IMR-90 (cell line): Measurements from ENCODE around the gene DHRS4. TPM values are rescaled to one million over a fixed set of nuclear protein-coding genes. Genes with fewer than 3 reads are reported as not detected.

Source experiments
- ATAC-seq: fragments of 200-7000 bp; cut with Tn5 transposase; 2 replicates; pipeline ENCODE4 v1.9.1; 2020; ENCODE audit warnings: low read depth, mild to moderate bottlenecking, moderate library complexity
- BruUV-seq: library from RNA; stranded (reverse); fragments of 400-500 nt; replicated peaks from 2 replicates; lab custom pipeline; 2021; lab: Mats Ljungman, UMichigan
- CTCF ChIA-PET: fragments of 300-600 bp; formaldehyde crosslinking; extraction: SDS; loops from one replicate; lab custom pipeline; 2021; ENCODE audit warnings: antibody characterized with exemption; lab: Yijun Ruan, JAX
- POLR2A ChIA-PET: fragments of 300-600 bp; sonication (Branson Sonifier 250); formaldehyde crosslinking; loops from one replicate; lab custom pipeline; 2022; ENCODE audit warnings: antibody characterized with exemption; ENCODE audit not compliant: unreplicated experiment; lab: Charles Lee
- DNase-seq: peaks from one replicate; pipeline ENCODE4 v3.0.0; 2013
- H2AFZ ChIP-seq: replicated peaks from 2 replicates; pipeline ENCODE3; 2013; ENCODE audit warnings: low read length, mild to moderate bottlenecking; ENCODE audit not compliant: poor library complexity
- H2AK5ac ChIP-seq: 2 replicates; pipeline ENCODE4 v1.6.1; 2013; ENCODE audit warnings: low read depth, low read length, inconsistent platforms
- H2AK9ac ChIP-seq: replicated peaks from 2 replicates; pipeline ENCODE3; 2013; ENCODE audit warnings: mild to moderate bottlenecking, low read depth, low read length, moderate library complexity; ENCODE audit not compliant: poor library complexity
- H2BK120ac ChIP-seq: 2 replicates; pipeline ENCODE4 v1.6.1; 2013; ENCODE audit warnings: low read depth, low read length, inconsistent platforms
- H2BK15ac ChIP-seq: 3 replicates; pipeline ENCODE4 v1.6.1; 2013; ENCODE audit warnings: low read depth, low read length, inconsistent platforms
- H2BK20ac ChIP-seq: 2 replicates; pipeline ENCODE4 v1.6.1; 2013; ENCODE audit warnings: low read depth, mild to moderate bottlenecking, inconsistent platforms, low read length, moderate library complexity
- H2BK5ac ChIP-seq: 2 replicates; pipeline ENCODE4 v1.6.1; 2013; ENCODE audit warnings: mild to moderate bottlenecking, low read depth, low read length, inconsistent platforms; ENCODE audit not compliant: poor library complexity, severe bottlenecking
- H3K14ac ChIP-seq: replicated peaks from 2 replicates; pipeline ENCODE4 v1.6.1; 2013; ENCODE audit warnings: low read depth, low read length, inconsistent platforms
- H3K18ac ChIP-seq: 2 replicates; pipeline ENCODE4 v1.6.1; 2013; ENCODE audit warnings: low read depth, low read length, control low read depth
- H3K23ac ChIP-seq: 2 replicates; pipeline ENCODE4 v1.6.1; 2013; ENCODE audit warnings: low read depth, low read length, inconsistent platforms
- H3K27ac ChIP-seq: 2 replicates; pipeline ENCODE4 v1.5.1; 2013; ENCODE audit warnings: mild to moderate bottlenecking, control low read depth, low read length; ENCODE audit not compliant: insufficient read depth
- H3K27me3 ChIP-seq: 2 replicates; pipeline ENCODE4 v1.6.1; 2013; ENCODE audit warnings: low read length; ENCODE audit not compliant: control insufficient read depth, insufficient read depth
- H3K36me3 ChIP-seq: 2 replicates; pipeline ENCODE4 v1.6.1; 2013; ENCODE audit warnings: low read length, mixed read lengths; ENCODE audit not compliant: control insufficient read depth, insufficient read depth
- H3K4ac ChIP-seq: 2 replicates; pipeline ENCODE4 v1.6.1; 2013; ENCODE audit warnings: low read depth, low read length, inconsistent platforms
- H3K4me1 ChIP-seq: 2 replicates; pipeline ENCODE4 v1.6.1; 2013; ENCODE audit warnings: low read length, mixed read lengths; ENCODE audit not compliant: control insufficient read depth, insufficient read depth
- H3K4me2 ChIP-seq: 2 replicates; pipeline ENCODE4 v1.6.1; 2013; ENCODE audit warnings: low read depth, mild to moderate bottlenecking, control low read depth, low read length, moderate library complexity
- H3K4me3 ChIP-seq: 2 replicates; pipeline ENCODE4 v1.5.1; 2013; ENCODE audit warnings: low read depth, mild to moderate bottlenecking, control low read depth, low read length, moderate library complexity; ENCODE audit not compliant: insufficient read depth
- H3K56ac ChIP-seq: 2 replicates; pipeline ENCODE4 v1.6.1; 2013; ENCODE audit warnings: low read length, inconsistent platforms; ENCODE audit not compliant: insufficient read depth; ENCODE audit errors: extremely low read depth
- H3K79me1 ChIP-seq, 2 experiments: 2 replicates each; pipeline ENCODE4 v1.6.1; 2013; ENCODE audit warnings: low read length in 2 of 2, inconsistent platforms in 1 of 2, low read depth in 1 of 2
- H3K9ac ChIP-seq: 2 replicates; pipeline ENCODE4 v1.6.1; 2013; ENCODE audit warnings: low read depth, low read length, control low read depth
- H3K9me1 ChIP-seq: 2 replicates; pipeline ENCODE4 v1.6.1; 2013; ENCODE audit warnings: low read length, inconsistent platforms; ENCODE audit not compliant: insufficient read depth
- H3K9me3 ChIP-seq: 2 replicates; pipeline ENCODE4 v1.6.1; 2013; ENCODE audit warnings: low read length; ENCODE audit not compliant: control insufficient read depth, insufficient read depth
- H4K20me1 ChIP-seq: 2 replicates; pipeline ENCODE4 v1.6.1; 2013; ENCODE audit warnings: low read length, inconsistent platforms; ENCODE audit not compliant: insufficient read depth
- H4K5ac ChIP-seq: 2 replicates; pipeline ENCODE4 v1.6.1; 2013; ENCODE audit warnings: mild to moderate bottlenecking, low read depth, low read length, control low read depth
- H4K8ac ChIP-seq, 2 experiments: 2 replicates each; pipeline ENCODE4 v1.6.1; 2013; ENCODE audit warnings: low read depth in 2 of 2, low read length in 2 of 2, control low read depth in 1 of 2, inconsistent platforms in 1 of 2
- H4K91ac ChIP-seq: 2 replicates; pipeline ENCODE4 v1.6.1; 2013; ENCODE audit warnings: low read depth, low read length, inconsistent platforms; ENCODE audit not compliant: insufficient read depth
- CEBPB ChIP-seq: IDR thresholded peaks from 2 replicates; pipeline ENCODE4 v1.6.1; 2012; ENCODE audit warnings: low read depth, low read length, improper control_type of control experiment
- CHD1 ChIP-seq: IDR thresholded peaks from 2 replicates; pipeline ENCODE4 v1.6.1; 2012; ENCODE audit warnings: low read depth, low read length, improper control_type of control experiment
- CTCF ChIP-seq: conservative IDR thresholded peaks from 2 replicates; pipeline ENCODE4 v1.5.1; 2012; ENCODE audit warnings: mild to moderate bottlenecking, low read depth, low read length, improper control_type of control experiment
- ELK1 ChIP-seq: fragments of 150-350 bp; IDR thresholded peaks from 2 replicates; pipeline ENCODE4 v1.6.1; 2016; ENCODE audit warnings: low read depth, mild to moderate bottlenecking, low read length, moderate library complexity, borderline replicate concordance
- FOS ChIP-seq: fragments of 150-350 bp; IDR thresholded peaks from 2 replicates; pipeline ENCODE4 v1.6.1; 2016; ENCODE audit warnings: low read depth, low read length
- MAFK ChIP-seq: IDR thresholded peaks from 2 replicates; pipeline ENCODE4 v1.6.1; 2012; ENCODE audit warnings: low read depth, low read length, improper control_type of control experiment
- MAZ ChIP-seq: IDR thresholded peaks from 2 replicates; pipeline ENCODE4 v1.6.1; 2012; ENCODE audit warnings: low read depth, mild to moderate bottlenecking, low read length, improper control_type of control experiment, moderate library complexity, borderline replicate concordance
- MXI1 ChIP-seq: IDR thresholded peaks from 2 replicates; pipeline ENCODE4 v1.6.1; 2012; ENCODE audit warnings: low read depth, mild to moderate bottlenecking, low read length, moderate library complexity, borderline replicate concordance
- NFE2L2 ChIP-seq: fragments of 150-350 bp; IDR thresholded peaks from 2 replicates; pipeline ENCODE4 v1.6.1; 2016; ENCODE audit warnings: low read depth, mild to moderate bottlenecking, low read length
- POLR2A ChIP-seq: IDR thresholded peaks from 2 replicates; pipeline ENCODE4 v1.6.1; 2012; ENCODE audit warnings: mild to moderate bottlenecking, low read depth, low read length
- RAD21 ChIP-seq: IDR thresholded peaks from 2 replicates; pipeline ENCODE4 v1.6.1; 2012; ENCODE audit warnings: low read length, improper control_type of control experiment
- RCOR1 ChIP-seq: IDR thresholded peaks from 2 replicates; pipeline ENCODE4 v1.6.1; 2012; ENCODE audit warnings: mild to moderate bottlenecking, low read length, improper control_type of control experiment; ENCODE audit not compliant: insufficient replicate concordance
- RFX5 ChIP-seq: IDR thresholded peaks from 2 replicates; pipeline ENCODE4 v1.8.0; 2012; ENCODE audit warnings: low read depth, mild to moderate bottlenecking, low read length, moderate library complexity
- SMC3 ChIP-seq: fragments of 150-350 bp; IDR thresholded peaks from 2 replicates; pipeline ENCODE4 v1.6.1; 2016; ENCODE audit warnings: low read depth, mild to moderate bottlenecking, antibody characterized with exemption, low read length, moderate library complexity
- USF2 ChIP-seq: fragments of 150-350 bp; IDR thresholded peaks from 2 replicates; pipeline ENCODE4 v1.6.1; 2017; ENCODE audit warnings: mild to moderate bottlenecking, antibody characterized with exemption, low read length, low read depth
- WGBS, 2 experiments: methylation state at CpG; one replicate each; pipeline versions ENCODE4 v1.1.5 to v1.1.7; 2013; ENCODE audit warnings: missing lambda C conversion rate in 2 of 2; ENCODE audit not compliant: insufficient read length in 1 of 2; ENCODE audit errors: extremely low coverage in 2 of 2; 5-methylcytosine and 5-hydroxymethylcytosine counted together
- dilution Hi-C: fragments of 300-500 bp; cut with HindIII; formaldehyde crosslinking; loops from one replicate; pipeline ENCODE4 v1.14.3; 2018; ENCODE audit warnings: low sequenced_read_pairs; ENCODE audit not compliant: unreplicated experiment
- in situ Hi-C: fragments of 300-500 bp; cut with MboI; formaldehyde crosslinking; loops from 3 replicates; pipeline ENCODE4 v1.14.3; 2019; ENCODE audit warnings: low sequenced_read_pairs, inconsistent platforms, mixed read lengths
- intact Hi-C: fragments of 100-400 bp; cut with micrococcal nuclease; formaldehyde crosslinking; loops from 2 replicates; pipeline ENCODE4 v1.10.0; 2022
- polyA plus RNA-seq, 3 experiments: library from polyadenylated mRNA; depleted of rRNA; stranded (reverse); fragments of >200 nt; gene quantifications; 2 replicates each; pipeline ENCODE4 v1.2.3, GENCODE V29; 2012; ENCODE audit warnings: low replicate concordance in 1 of 3
- total RNA-seq: library from RNA; depleted of rRNA; stranded (reverse); fragments of >200 nt; gene quantifications from 2 replicates; pipeline ENCODE4 v1.2.3, GENCODE V29; 2012

The DHRS4 gene
- total and polyA plus RNA-seq, 2 of the 4 experiments (the other 2 are of a cell fraction) = 43.2 to 51.8 TPM

GRCh38 chr14:23916004-23916403 lies 37.6 kb upstream of the DHRS4 start:
- Histone ChIP-seq H2AK9ac (no peak overlapping the region), H3K9me3 (no peaks in the 10 kb centered on the region), H4K91ac (no peak overlapping the region), H4K8ac (no peak overlapping the region), H4K20me1 (no peaks in the 10 kb centered on the region), H3K9me1 (no peaks in the 10 kb centered on the region), H3K14ac (no peak overlapping the region), H3K4me2 (no peak overlapping the region), H3K4me3 (no peak overlapping the region), H3K4me1 (no peaks in the 10 kb centered on the region), H3K56ac (no peak overlapping the region), H2BK15ac (no peak overlapping the region), H3K23ac (no peak overlapping the region), H3K4ac (no peak overlapping the region), H2BK120ac (no peak overlapping the region), H2AFZ (no peak overlapping the region), H3K36me3 (no peaks in the 10 kb centered on the region), H3K9ac (no peak overlapping the region), H3K27me3 (peaks cover 3% of the 10 kb centered on the region), H2BK20ac (no peak overlapping the region), H3K27ac (no peak overlapping the region), H2AK5ac (no peak overlapping the region), H2BK5ac (no peak overlapping the region), H3K18ac (no peak overlapping the region), H3K79me1 (no peaks in the 10 kb centered on the region), H4K5ac (no peak overlapping the region)
- POLR2A ChIA-PET = no interaction called here
- DNase-seq = no peak
- in situ Hi-C loops = no loop called here
- CTCF ChIA-PET = no interaction called here
- BruUV-seq = no TSS peak
- dilution Hi-C loops = no loop called here
- intact Hi-C loops = no loop called here
- TF ChIP-seq MAZ = no peak
- TF ChIP-seq CEBPB = no peak
- TF ChIP-seq CTCF = no peak
- TF ChIP-seq POLR2A = no peak
- TF ChIP-seq USF2 = no peak
- TF ChIP-seq RFX5 = no peak
- no peak for TF ChIP-seq NFE2L2
- no peak for TF ChIP-seq SMC3
- TF ChIP-seq FOS = no peak
- no peak for TF ChIP-seq ELK1
- no peak for TF ChIP-seq CHD1
- no peak for TF ChIP-seq RCOR1
- TF ChIP-seq MXI1 = no peak
- no peak for TF ChIP-seq MAFK
- TF ChIP-seq RAD21 = no peak
- WGBS, 2 experiments = no CpG with 5 or more reads among the region's 3 CpGs
- ATAC-seq = no peak
